GM18951 (cell line): ENCODE results near the gene PGF.

Experiments used
- POLR2A ChIP-seq: IDR thresholded peaks from 4 replicates; pipeline ENCODE4 v1.6.1; 2011; ENCODE audit warnings: mild to moderate bottlenecking; ENCODE audit not compliant: insufficient read length, insufficient read depth; ENCODE audit errors: extremely low read depth
- in situ Hi-C: fragments of 300-500 bp; cut with MboI; formaldehyde crosslinking; loops from one replicate; pipeline ENCODE4 v1.12.0; 2022; ENCODE audit warnings: low sequenced_read_pairs, mixed read lengths, inconsistent platforms; ENCODE audit not compliant: unreplicated experiment

PGF gene

DNA sequence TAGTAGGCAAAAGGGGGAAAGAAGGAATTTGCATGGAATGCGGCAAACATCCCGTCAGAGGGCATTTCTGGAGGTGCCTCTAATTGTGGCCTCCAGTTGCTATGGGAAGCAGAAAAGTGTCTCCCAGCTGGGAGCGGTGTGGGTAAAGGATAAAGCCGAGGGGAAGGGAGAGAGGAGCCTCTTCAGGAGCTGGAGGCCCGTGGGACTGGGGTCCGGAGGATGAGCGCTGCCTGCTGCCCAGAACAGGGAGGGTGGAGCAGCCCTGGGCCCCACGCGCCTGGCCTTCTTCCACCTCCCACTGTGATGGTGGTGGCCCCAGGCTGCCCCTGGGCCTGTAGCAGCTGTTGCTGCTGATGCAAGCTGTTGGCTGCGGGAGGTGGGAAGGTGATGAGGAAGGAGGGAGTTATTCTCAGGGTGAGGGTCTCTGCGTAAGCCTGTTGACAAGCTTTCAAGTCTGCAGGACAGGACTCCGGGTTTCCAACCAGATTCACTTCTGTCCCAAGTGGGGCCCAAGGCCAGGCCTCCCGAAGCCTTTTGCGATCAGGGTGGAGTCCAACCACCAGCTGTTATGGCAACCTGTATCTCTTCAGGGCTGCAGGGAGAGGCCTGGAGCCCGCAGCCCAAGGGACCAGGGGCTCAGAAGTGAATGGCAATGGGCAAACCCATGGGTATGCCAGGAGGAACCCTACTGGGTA, 19.1 kb upstream of the PGF start:
- in situ Hi-C loops: no loop called here

DNA sequence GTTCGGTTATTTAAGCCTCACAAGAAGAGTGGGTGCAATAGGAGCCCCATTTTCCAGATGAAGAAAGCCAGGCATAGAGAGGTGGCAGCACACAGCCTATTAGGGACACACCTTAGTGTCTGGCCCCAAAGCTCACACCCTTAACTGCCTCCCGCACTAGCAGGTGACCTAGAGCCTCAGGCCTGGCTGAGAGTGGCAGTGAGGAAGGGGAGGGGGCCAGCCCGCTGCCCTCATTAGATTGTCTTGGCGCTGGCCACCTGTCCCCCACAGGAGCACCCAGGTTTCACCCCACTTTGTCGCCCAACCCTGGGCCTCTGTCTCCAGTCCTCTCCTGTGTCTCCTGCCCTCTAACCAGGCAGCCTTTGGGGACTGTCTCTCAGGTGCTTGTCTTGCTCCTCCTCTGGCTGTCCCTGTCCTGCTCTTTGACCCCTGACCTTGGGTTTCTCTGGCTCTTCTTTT, 18.5 kb upstream of the PGF start:
- in situ Hi-C loops: no loop called here

More for the DNA sequence above, 19.1 kb upstream of the PGF start:
- no peak for TF ChIP-seq POLR2A

DNA sequence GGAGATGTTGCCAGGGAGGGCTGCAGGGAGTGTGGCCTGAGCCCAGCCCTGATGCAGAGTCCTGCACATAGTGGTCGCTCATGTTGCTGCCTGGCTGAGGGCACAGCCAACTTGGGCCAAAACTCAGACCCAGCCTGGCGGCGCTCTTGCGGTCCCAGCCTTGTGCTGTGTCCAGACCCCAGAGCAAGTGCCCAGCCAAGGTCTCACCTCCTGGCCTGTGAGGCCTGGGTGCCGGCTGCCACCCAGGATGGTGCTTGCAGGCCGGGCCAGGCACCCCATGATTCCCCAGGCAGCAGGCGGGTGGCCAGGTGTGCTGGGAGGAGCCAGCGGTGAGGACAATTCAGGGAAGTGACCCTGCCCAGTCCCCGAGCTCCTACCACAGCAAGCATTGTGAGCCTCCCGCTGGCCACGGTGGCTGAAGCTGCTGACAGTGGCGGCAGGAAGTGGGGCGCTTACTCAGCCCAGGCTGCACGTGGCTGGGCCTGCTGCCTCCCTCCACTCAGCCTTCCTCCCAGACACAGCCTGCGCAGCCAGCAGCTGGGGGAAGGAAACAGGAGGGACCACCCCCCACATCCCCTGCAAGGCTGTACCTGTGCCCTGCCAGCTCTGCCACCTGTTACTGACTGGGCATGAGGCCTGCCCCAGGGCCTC, 17.7 kb upstream of the PGF start:
- in situ Hi-C loops: no loop called here
- TF ChIP-seq POLR2A: no peak

More for the DNA sequence above, 18.5 kb upstream of the PGF start:
- TF ChIP-seq POLR2A: no peak

DNA sequence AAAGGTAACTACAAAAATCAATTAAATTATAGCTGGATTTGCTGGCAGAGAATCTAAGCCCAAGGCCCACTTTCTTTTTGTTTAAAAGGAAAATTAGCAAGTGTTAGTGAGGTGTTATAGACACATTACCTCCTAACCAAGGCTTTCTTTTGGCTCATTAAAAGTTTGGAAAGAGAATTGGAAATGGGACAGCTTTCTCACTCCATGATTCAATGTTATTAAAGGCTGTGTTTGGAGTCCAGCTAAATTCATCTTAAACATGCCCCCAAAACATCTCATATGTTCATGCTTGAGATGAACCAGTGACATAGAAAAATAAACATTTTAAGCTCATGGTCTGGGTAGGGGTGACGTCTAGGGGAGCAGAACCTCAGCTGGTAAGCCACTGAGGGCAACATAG, 13.4 kb upstream of the PGF start:
- in situ Hi-C loops: no loop called here
- no peak for TF ChIP-seq POLR2A

DNA sequence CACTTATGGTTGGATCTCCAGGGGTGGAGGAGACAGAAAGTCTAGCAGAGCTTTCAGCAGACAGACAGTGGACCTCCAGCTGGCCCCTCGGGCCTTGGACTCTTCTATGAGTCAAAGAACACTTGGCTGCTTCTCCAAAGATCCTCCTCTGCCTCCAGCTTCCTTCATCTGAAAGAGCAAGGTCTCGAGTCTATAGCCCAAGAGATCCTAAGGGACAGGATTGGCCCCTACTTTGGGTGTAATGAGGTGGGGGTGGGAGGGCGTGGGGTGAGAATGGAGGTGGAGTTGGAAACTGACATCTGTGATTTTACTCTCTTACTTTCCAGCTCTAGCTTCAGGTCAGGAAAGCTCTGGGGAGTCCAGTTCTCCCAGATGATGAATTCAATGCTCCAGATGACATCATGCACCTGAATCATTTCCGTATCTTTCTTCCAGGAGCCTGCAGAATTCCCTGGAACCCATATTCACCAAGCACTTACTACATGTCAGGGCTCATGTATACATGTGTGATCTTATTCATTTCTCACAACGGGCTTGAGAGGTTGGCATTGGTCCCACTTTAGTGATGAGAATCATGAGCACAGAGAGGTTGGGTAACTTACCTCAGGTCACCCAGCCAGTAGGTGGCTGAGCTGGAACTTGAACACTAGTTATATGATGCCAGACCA, 10.2 kb upstream of the PGF start:
- no peak for TF ChIP-seq POLR2A
- in situ Hi-C loops: no loop called here

DNA sequence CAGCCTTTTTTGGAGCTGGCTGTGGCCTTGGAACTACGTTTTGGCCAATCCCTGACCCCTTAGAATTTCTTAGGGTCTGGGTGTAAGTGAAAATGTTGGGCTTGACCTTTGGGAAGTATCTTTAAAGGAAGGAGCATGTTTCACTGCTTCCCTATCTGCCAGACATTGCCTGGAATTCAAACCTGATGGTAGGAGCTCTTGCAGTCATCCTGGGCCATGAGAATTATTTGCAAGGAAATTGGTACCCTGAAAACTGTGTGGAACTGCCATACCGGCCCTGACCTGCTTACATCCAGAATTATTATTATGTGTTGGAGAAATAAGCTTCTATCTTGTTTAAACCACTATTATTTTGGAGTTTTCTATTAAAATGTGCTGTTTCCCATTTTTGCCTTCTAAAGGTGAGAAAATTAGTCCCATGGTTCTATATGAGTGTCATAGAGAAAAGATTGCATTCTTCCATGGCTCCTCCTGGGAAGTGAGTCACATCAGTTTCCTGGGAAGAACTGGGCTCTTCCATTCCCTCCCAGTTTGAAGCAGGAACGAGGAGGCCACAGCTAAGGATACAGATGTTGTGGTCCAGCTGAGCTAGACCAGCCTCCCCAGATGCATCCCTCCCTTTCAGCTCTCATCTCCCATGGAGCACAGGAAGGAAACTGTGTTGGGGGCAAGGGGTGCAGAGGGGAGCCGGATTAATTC, 9.5 kb upstream of the PGF start:
- in situ Hi-C loops: no loop called here
- TF ChIP-seq POLR2A: no peak

DNA sequence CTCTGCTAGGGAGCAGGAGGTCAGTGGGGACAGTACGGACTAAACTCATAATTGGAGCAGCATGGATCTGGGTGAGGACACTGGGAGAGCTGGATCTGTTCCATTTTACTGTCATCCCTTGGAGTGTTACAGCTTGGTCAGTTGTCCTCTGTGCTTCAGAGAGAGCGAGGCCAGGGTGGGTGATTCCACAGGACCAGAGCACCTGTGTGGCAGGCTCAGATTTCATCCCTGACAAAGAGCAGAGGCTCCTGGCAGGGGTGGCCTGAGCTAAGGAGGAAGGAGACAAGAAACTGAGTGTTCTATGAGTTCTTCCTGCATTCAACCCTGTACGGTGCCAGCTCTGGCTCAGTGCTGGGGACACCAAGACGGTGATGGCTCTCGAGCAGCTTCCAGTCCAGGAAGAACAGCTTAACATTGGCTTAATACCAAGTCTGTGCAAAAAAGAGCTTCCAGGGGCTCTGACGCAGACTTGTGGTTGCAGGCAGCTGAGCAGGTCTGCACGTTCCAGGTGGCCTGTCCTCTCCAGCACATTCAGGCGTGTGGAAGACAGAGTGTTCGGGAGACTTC, 8.4 kb upstream of the PGF start:
- TF ChIP-seq POLR2A: no peak
- in situ Hi-C loops: no loop called here

DNA sequence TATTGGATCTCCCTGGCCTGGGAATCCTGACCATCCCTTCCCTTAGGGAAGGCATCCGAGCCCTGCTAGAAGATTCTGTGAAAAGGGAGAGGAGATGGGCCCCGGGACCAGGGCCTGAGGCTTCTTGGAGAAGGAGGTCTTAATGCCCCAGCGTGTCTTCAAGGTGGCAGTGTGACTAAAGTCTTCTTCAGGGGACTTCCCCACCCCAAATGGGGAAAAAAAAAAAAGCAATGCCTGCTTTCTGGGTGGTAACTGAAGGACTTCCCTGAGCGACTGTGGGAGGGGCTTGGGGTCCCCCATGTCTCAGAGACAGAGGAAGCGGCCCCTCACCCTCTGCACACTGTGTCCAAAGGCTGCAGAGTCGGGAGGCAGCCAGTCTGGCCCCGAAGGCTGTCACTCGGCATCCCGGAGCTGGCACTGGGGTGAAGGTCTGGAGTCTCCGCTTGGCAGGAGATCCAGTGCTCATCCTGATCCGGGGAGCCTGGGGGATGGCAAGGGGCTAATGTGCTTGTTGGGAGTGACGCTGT, 7.8 kb upstream of the PGF start:
- in situ Hi-C loops: no loop called here
- no peak for TF ChIP-seq POLR2A

DNA sequence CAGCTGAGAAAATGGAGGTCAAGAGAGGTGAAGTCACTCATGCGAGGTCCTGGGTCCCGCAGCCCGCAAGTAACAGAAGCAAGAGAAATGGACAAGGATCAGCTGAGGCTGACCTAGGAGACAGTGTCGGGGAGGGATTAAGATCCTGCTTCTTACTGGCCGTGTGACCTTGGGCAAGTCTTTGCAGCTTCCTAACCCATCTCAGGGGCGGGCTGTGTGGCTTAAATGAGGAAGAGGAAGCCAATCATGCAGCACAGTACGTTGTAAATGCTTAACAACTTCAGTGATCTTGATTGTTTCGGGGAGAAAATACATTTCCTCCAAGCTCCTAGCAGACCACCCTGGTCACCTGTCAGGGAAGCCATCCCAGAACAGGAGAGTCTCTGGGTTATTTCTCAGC, 7.1 kb upstream of the PGF start:
- in situ Hi-C loops: no loop called here

DNA sequence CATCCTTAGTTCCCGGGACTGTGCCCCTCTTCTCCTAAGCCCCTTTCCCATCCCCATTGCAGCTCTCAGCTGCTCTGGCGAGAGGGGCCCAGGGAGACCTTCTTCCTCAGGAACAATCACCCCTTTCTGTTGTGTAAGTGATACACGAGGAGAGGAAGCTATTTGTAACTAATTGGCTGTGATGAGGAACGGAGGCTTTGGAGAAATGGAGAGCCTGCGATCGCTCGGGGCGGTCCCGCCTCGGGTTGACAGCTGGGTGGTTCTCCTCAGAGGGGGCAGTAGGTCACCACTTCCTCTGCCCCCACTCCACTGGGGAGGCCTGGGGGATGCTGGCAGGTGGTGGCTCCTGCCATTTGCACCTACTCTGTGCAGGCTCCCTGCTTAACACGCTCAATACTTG, 6.6 kb upstream of the PGF start:
- in situ Hi-C loops: no loop called here

More for the DNA sequence above, 7.1 kb upstream of the PGF start:
- TF ChIP-seq POLR2A: no peak

DNA sequence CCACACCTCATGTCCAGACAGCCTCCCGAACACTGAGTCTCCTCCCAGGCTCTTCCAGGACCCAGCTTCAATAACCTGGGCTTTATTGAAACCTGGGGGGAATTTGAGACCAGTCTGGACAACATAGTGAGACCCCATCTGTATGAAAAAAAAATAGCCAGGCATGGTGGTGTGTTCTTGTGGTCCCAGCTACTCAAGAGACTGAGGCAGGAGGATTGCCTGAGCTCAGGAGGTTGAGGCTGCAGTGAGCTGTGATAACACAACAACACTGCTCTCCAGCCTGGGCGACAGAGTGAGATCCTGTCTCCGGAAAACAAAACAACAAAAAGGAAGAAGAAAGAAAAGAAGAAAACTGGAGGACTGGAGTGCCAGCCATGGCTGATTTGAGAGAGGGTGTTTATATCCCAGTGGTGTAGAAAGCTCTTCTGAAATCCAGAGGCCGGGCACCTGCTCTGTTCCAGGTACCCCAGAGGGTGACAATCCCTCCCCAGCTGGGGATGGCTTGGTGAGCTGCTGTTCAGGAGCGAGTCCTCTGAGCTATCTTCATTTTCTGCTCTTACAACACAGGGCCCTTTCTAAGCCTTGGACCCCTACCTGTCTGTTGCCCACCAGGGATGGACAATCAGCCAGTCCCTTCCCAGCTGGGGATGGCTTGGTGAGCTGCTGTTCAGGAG, 6.0 kb upstream of the PGF start:
- no peak for TF ChIP-seq POLR2A
- in situ Hi-C loops: no loop called here

More for the DNA sequence above, 6.6 kb upstream of the PGF start:
- TF ChIP-seq POLR2A: no peak

DNA sequence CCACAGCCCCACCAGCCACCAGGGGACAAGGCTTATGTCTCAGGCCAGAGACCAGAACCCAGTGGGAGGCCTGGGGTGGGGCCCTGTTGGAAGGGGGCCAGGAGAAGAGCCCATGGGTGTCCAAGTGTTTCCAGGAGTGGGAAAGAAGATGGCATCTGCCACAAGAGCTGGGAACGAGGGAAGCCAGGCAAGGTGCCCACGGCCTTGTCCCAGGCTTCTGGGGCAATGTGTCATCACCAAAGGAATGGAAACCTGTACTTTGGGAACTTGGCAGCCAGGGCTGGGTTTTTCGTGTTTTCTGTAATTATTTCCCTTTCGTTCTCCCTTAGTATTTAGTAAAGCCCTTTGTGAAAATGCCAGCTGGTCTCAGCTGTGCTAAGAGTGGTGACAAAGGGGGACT, 5.3 kb upstream of the PGF start:
- in situ Hi-C loops: no loop called here
- TF ChIP-seq POLR2A: no peak
